Endothelial cell of umbilical vein (primary cell): Measurements from ENCODE around the gene CFAP20DC. TPM values are rescaled to one million over a fixed set of nuclear protein-coding genes. Genes with fewer than 3 reads are reported as not detected.
"Not testable (repeated sequence)": the region's sequence is repeated elsewhere in the genome, so short reads cannot be mapped to it uniquely, and the experiment has no call there.

Source experiments
- BruUV-seq: library from RNA; stranded (reverse); fragments of 400-500 nt; replicated peaks from 2 replicates; lab custom pipeline; 2021; lab: Mats Ljungman, UMichigan
- CTCF ChIA-PET: fragments of 300-600, 350-600 bp; sonication (Branson Sonifier 250); formaldehyde crosslinking; loops from one replicate; lab custom pipeline; 2021; ENCODE audit warnings: antibody characterized with exemption, inconsistent platforms; lab: Charles Lee
- POLR2A ChIA-PET: fragments of 300-600, 350-600 bp; sonication (Branson Sonifier 250); formaldehyde crosslinking; loops from one replicate; lab custom pipeline; 2021; ENCODE audit warnings: antibody characterized with exemption, inconsistent platforms; lab: Charles Lee
- DNase-seq: peaks from one replicate; pipeline ENCODE4 v3.0.0-alpha.2; 2011; ENCODE audit warnings: low read depth, low spot score
- FAIRE-seq: peaks from 2 replicates; lab custom pipeline; 2011; peaks lifted over from hg19 to GRCh38; lab: Jason Lieb, UNC
- H2AFZ ChIP-seq: 2 replicates; pipeline ENCODE4 v1.6.0; 2012; ENCODE audit warnings: low read depth, low read length, control low read depth, inconsistent platforms
- H3K27ac ChIP-seq: 2 replicates; pipeline ENCODE4 v1.5.1; 2011; ENCODE audit warnings: low read depth, mild to moderate bottlenecking, control low read depth, low read length, moderate library complexity; ENCODE audit not compliant: insufficient read depth
- H3K27me3 ChIP-seq, 2 experiments: 2 replicates each; pipeline versions ENCODE4 v1.6.0 to v1.6.1; 2011; ENCODE audit warnings: low read length in 2 of 2, mixed read lengths in 1 of 2; ENCODE audit not compliant: control insufficient read depth in 2 of 2, insufficient read depth in 2 of 2
- H3K36me3 ChIP-seq, 2 experiments: 2 replicates in 1 of 2; 3 replicates in 1 of 2; pipeline ENCODE4 v1.5.1; 2011; ENCODE audit warnings: low read length in 2 of 2, mild to moderate bottlenecking in 1 of 2, moderate library complexity in 1 of 2; ENCODE audit not compliant: control insufficient read depth in 2 of 2, insufficient read depth in 2 of 2; ENCODE audit errors: extremely low read depth in 1 of 2
- H3K4me1 ChIP-seq: 3 replicates; pipeline ENCODE4 v1.5.1; 2011; ENCODE audit warnings: mild to moderate bottlenecking, low read length; ENCODE audit not compliant: control insufficient read depth, insufficient read depth; ENCODE audit errors: extremely low read depth
- H3K4me2 ChIP-seq: 2 replicates; pipeline ENCODE4 v1.6.1; 2011; ENCODE audit warnings: low read length, control low read depth, mixed read lengths; ENCODE audit not compliant: insufficient read depth
- H3K4me3 ChIP-seq, 3 experiments: fragments of 200-600 bp in 1 of 3; sonication (generic), shearing (Covaris generic) in 1 of 3; replicated peaks in 1 of 3; 2 replicates each; pipeline ENCODE4 v1.5.1; 2011 to 2016; ENCODE audit warnings: control low read depth in 3 of 3, low read length in 3 of 3, mild to moderate bottlenecking in 2 of 3, inconsistent platforms in 1 of 3, low read depth in 1 of 3, moderate library complexity in 1 of 3; ENCODE audit not compliant: insufficient read depth in 1 of 3
- H3K79me2 ChIP-seq: 2 replicates; pipeline ENCODE4 v1.6.0; 2012; ENCODE audit warnings: low read length, inconsistent platforms; ENCODE audit not compliant: control insufficient read depth, insufficient read depth
- H3K9ac ChIP-seq: replicated peaks from 2 replicates; pipeline ENCODE3; 2011; ENCODE audit warnings: low read length, control low read depth; ENCODE audit not compliant: insufficient read depth; ENCODE audit errors: extremely low read depth
- H3K9me1 ChIP-seq: replicated peaks from 3 replicates; pipeline ENCODE4 v1.6.0; 2011; ENCODE audit warnings: mild to moderate bottlenecking, low read length; ENCODE audit not compliant: control insufficient read depth, insufficient read depth; ENCODE audit errors: extremely low read depth
- H3K9me3 ChIP-seq: replicated peaks from 2 replicates; pipeline ENCODE4 v1.5.1; 2012; ENCODE audit warnings: low read length, inconsistent platforms; ENCODE audit not compliant: control insufficient read depth, insufficient read depth
- H4K20me1 ChIP-seq: replicated peaks from 2 replicates; pipeline ENCODE3; 2011; ENCODE audit warnings: mild to moderate bottlenecking, low read length; ENCODE audit not compliant: control insufficient read depth, insufficient read depth; ENCODE audit errors: extremely low read depth
- CTCF ChIP-seq, 2 donors: IDR thresholded peaks; 1 replicate in 1 of 2; 2 replicates in 1 of 2; pipeline ENCODE4 v1.5.1; 2011; ENCODE audit warnings: low read length in 2 of 2, mild to moderate bottlenecking in 2 of 2, moderate library complexity in 2 of 2, control low read depth in 1 of 2, inconsistent platforms in 1 of 2, low read depth in 1 of 2; ENCODE audit not compliant: insufficient read depth in 1 of 2; ENCODE audit errors: extremely low read depth in 1 of 2
- EZH2 ChIP-seq: IDR thresholded peaks from 2 replicates; pipeline ENCODE4 v1.6.1; 2012; ENCODE audit warnings: borderline replicate concordance, low read depth, mild to moderate bottlenecking, moderate library complexity, low read length, inconsistent platforms; ENCODE audit not compliant: severe bottlenecking
- FOS ChIP-seq: IDR thresholded peaks from 2 replicates; pipeline ENCODE4 v1.6.1; 2011; ENCODE audit warnings: mild to moderate bottlenecking, low read length, moderate library complexity, borderline replicate concordance; ENCODE audit not compliant: insufficient read depth
- JUN ChIP-seq: IDR thresholded peaks from 2 replicates; pipeline ENCODE4 v1.6.1; 2011; ENCODE audit warnings: borderline replicate concordance, low read depth; ENCODE audit not compliant: insufficient read length, insufficient read depth
- MYC ChIP-seq: IDR thresholded peaks from one replicate; pipeline ENCODE4 v1.6.1; 2011; ENCODE audit warnings: mild to moderate bottlenecking, low read depth, low read length
- dilution Hi-C: fragments of 300-500 bp; cut with MboI; formaldehyde crosslinking; loops from one replicate; pipeline ENCODE4 v1.15.0; 2019; ENCODE audit warnings: low sequenced_read_pairs; ENCODE audit not compliant: extremely low pct_ligation_motif_present
- intact Hi-C: fragments of 100-400 bp; cut with micrococcal nuclease; formaldehyde crosslinking; loops from one replicate; pipeline ENCODE4 v1.10.0; 2022
- polyA plus RNA-seq, 4 experiments: library from polyadenylated mRNA; depleted of rRNA in 3 of 4; stranded (reverse) in 3 of 4; unstranded in 1 of 4; fragments of >200 nt; gene quantifications; 2 replicates each; pipeline versions ENCODE4 v1.2.1 to v1.2.3, GENCODE V29; 2011 to 2012; ENCODE audit warnings: missing spikeins in 1 of 4
- total RNA-seq: library from RNA; stranded (reverse); gene quantifications from 2 replicates; pipeline ENCODE4 v1.2.3, GENCODE V29; 2021

Gene CFAP20DC
- total and polyA plus RNA-seq, 2 donors (not counting 3 experiments of a cell fraction or from before 2014, with no cell fraction given) = 0.92 to 2.1 TPM

DNA sequence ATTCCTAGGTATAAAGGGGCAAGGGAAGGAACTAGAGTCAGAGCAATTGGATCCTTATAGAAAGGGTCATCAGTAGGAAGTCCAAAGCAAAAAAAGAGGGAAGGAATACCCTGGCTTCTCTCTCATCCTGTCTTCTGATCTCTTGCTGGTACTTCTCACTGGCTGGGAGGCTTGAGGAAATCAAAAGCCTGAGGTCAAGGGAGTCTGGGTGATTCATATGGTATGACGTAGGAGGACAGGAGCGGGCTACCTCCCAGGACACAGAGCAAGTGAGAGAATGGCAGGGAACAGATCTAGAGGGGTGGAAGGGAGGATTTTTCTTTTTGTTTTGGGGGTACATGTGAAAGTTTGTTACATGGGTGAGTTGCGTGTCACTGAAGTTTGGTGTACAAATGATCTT lies 76.0 kb downstream of the CFAP20DC start:
- no peaks in the 10 kb centered on the region for H3K9me3 ChIP-seq
- H3K36me3 ChIP-seq = no peaks in the 10 kb centered on the region
- intact Hi-C loops (no loop called here), dilution Hi-C loops (no loop called here)
- H4K20me1 ChIP-seq = no peaks in the 10 kb centered on the region
- TF ChIP-seq FOS (no peak), EZH2 (no peak), JUN (no peak), CTCF (IDR thresholded peaks at IDR 0.05; ENCODE audit: extremely low read depth in 1 of 2, insufficient read depth in 1 of 2, low read depth in 1 of 2, low read length in 2 of 2) (no peak), MYC (no peak)
- no peak overlapping the region for H2AFZ ChIP-seq
- ChIA-PET POLR2A (no interaction called here), CTCF (interaction anchor here (1.4 kb wide), 1 partner anchor 79 kb away, joined by 4 read pairs; no protein-coding TSS in a partner anchor)
- H3K9me1 ChIP-seq = no peaks in the 10 kb centered on the region
- FAIRE-seq = no peak
- no TSS peak for BruUV-seq
- no peaks in the 10 kb centered on the region for H3K27me3 ChIP-seq
- H3K4me1 ChIP-seq = no peaks in the 10 kb centered on the region
- H3K9ac ChIP-seq = no peak overlapping the region
- no peak overlapping the region for H3K4me2 ChIP-seq
- no peak overlapping the region for H3K4me3 ChIP-seq
- H3K27ac ChIP-seq = no peak overlapping the region
- no peak for DNase-seq
- H3K79me2 ChIP-seq = no peaks in the 10 kb centered on the region

DNA sequence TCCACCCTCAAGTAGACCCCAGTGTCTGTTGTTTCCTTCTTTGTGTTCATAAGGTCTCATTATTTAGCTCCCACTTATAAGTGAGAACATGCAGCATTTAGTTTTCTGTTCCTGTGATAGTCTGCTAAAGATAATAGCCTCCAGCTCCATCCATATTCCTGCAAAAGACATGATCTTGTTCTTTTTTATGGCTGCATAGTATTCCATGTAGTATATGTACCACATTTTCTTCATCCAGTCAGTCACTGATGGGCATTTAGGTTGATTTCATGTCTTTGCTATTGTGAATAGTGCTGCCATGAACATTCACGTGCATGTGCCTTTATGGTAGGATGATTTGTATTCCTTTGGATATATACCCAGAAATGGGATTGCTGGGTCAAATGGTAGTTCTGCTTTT lies 82.0 kb downstream of the CFAP20DC start:
- H3K27me3 ChIP-seq, intact Hi-C loops, H3K9me3 ChIP-seq, CTCF ChIA-PET, FAIRE-seq, H3K36me3 ChIP-seq, DNase-seq, H3K4me1 ChIP-seq, H3K9me1 ChIP-seq, H2AFZ ChIP-seq, H3K4me3 ChIP-seq, H3K27ac ChIP-seq, H3K4me2 ChIP-seq, H4K20me1 ChIP-seq, BruUV-seq, H3K9ac ChIP-seq, dilution Hi-C loops, POLR2A ChIA-PET, H3K79me2 ChIP-seq: not testable (repeated sequence)
